Activated CD8-positive, alpha-beta memory T cell treated with anti-CD3 and anti-CD28 coated beads, Interleukin-2, amount 50 U/mL, for 24 hours (primary cell): ENCODE results near the gene KRTAP16-1.
"Not testable (repeated sequence)": the region's sequence is repeated elsewhere in the genome, so short reads cannot be mapped to it uniquely, and the experiment has no call there.

Experiments
- DNase-seq: peaks from one replicate; pipeline ENCODE4 v3.0.0-alpha.2; 2020; ENCODE audit errors: extremely low read depth

Gene KRTAP16-1

DNA sequence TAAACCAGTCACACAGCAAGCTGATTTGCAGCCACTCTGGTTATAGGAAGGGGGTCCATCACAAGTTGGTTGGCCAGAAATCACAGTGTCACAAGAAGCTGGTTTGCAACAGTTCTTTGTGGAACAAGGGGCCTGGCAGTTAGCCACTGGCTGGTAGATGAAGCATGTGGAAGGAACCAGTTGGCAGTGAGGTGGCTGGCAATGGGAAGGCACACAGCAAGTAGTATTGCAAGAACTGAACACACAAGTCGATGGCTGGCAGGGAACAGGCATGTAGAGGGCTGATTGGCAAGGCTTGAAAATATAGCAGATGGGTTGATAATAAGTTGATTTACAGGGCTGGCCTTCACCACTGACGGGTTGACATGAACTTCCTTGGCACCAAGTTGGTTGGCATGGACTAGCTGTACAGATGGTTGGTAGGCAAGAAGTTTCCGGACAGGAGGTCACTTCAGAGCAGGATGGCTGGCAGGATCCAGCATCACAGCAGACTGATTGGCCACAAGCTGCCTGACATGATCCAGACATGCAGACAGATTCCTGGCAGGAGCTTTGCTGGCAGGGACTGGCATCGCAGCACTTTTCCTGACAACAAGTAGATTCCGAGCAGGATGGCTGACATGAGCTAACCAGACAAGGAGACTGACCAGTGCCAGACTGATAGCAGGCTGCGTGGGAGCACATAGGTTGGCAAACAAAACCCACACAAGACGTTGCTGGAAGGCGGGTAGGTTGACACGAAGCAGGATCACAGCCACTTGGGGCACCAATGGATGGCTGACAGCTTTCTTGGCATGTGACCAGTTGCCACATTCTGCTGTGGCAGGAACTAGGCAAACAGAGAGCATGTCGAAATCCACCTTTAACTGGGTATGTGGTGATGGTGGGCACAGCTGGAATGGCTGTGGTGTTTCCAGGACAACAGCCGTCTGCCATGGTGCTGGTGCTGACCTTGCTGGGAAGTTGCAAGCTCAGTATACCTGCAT is 6.9 kb downstream of the KRTAP16-1 start, which contains the start of gene KRTAP29-1:
KRTAP29-1 (minus strand) TSS at position 936 of the 986 bp plus-strand sequence; CDS start at position 936, 0 bp downstream.
- DNase-seq = no peak

GRCh38 chr17:41301204-41301790 is 7.8 kb downstream of the KRTAP16-1 start:
- DNase-seq = no peak

DNA sequence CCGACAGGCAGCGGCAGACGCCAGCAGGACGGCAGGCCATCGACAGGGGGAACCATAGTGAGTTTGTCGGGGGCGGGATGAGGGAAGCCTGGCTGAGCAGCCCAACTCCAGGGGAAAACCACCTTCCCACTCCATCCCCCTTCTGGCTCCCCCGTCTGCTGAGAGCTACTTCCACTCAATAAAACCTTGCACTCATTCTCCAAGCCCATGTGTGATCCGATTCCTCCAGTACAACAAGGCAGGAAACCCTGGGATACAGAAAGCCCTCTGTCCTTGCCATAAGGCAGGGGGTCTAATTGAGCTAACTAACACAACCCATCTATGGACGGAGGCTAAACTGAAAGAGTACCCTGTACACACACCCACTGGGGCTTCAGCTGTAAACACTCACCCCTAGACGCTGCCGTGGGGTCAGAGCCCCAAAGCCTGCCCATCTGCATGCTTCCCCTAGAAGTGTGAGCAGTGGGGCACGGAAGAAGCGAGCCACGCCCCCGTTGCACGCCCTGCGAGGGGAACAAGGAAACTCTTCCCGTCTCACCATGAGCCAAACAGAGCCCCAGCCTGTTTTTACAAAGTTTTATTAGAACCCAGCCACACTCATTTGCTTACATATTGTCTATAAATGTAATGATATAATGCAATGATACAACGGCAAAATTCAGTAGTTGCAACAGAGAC is 10.5 kb downstream of the KRTAP16-1 start:
- DNase-seq = no peak

DNA sequence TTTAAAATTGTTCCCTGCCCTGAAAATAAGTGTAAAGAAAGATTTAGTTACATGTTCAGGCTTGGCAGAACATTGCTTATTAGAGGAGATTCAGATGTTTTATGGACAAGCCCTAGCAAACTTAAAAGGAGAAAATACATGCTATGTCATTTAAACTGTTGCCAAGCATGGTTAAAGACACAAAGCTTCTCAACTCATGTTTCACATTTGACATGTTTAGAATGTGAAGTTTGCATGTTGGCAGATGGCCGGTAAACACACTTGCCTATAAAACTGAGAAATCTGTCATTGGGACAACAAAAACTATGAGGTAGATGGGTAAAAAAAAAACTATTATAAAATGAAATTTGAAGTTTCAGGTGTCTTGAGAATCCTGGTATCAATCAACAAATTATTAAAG is 12.3 kb downstream of the KRTAP16-1 start:
- no peak for DNase-seq

- DNase-seq = no peak
Observed at GRCh38 chr17:41294016-41294415, 15.1 kb downstream of the KRTAP16-1 start.

- DNase-seq = no peak
Observed at GRCh38 chr17:41287050-41287449, 22.1 kb downstream of the KRTAP16-1 start.

GRCh38 chr17:41284546-41284945 is 24.6 kb downstream of the KRTAP16-1 start:
- DNase-seq = no peak

DNA sequence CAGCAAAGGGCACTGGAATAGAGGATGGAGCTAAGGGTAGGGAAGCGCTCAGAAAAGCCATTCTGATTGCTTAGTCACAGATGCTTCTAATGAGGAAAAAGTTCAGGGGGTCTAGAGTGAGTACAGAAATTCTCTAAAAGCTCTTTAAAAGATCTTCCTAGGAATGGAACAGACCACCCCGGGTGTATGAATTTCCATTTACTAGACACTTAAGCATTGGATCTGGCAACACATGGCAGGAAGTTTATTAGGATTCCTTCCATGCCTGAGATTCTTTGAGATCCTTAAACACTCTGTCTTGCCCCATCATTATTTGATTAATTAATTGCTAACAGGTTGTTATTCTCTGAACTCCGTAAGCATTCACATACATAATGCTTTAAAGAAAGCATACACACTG is 25.1 kb downstream of the KRTAP16-1 start:
- DNase-seq = no peak

DNA sequence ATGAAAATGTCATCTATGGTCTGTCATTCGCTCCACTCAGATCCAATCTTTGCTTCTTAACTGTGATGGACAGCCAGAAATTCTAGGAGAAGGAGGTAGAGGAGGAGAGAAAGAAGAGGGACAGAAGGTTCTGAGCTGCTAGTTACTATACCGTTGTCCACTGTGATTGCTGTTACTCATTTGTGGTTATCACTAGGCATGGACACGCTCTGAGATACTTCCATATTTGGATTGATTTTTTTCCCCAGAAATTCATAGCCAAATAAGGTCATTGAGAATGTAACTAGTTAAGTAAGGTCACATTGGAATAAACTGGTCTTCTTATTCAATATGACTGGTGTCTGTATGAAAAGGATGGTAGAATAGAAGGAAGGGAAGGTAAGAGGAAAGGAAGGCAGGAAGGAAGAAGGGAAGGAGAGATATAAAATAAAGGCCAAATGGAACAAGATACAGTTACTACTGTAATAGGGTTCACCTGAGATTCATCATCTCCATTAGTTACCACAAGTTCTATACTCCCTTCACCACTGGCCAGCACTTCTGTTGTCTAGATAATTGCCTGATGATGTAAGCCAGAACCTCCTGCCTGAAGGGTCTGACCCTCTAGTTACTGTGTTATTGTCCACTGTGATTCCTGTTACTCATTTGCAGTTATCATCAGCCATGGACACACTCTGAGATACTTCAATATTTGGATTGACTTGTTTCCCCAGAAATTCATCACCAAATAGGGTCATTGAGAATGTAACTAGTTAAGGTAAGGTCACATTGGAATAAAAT is 30.7 kb downstream of the KRTAP16-1 start:
- DNase-seq = no peak

DNA sequence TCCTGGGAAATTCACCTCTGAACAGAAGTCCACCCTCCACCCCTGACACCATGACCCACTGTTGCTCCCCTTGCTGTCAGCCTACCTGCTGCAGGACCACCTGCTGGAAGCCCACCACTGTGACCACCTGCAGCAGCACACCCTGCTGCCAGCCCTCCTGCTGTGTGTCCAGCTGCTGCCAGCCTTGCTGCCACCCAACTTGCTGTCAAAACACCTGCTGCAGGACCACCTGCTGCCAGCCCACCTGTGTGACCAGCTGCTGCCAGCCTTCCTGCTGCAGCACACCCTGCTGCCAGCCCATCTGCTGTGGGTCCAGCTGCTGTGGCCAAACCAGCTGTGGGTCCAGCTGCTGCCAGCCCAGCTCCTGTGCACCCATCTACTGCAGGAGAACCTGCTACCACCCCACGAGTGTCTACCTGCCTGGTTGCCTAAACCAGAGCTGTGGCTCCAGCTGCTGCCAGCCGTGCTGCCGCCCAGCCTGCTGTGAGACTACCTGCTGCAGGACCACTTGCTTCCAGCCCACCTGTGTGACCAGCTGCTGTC is 33.4 kb downstream of the KRTAP16-1 start, which contains the start of gene KRTAP9-7:
KRTAP9-7 (plus strand) TSS at position 51 of the 543 bp plus-strand sequence; CDS start at position 51, 0 bp downstream.
- DNase-seq = not testable (repeated sequence)

GRCh38 chr17:41271858-41272257 is 37.3 kb downstream of the KRTAP16-1 start:
- DNase-seq = no peak

- DNase-seq = not testable (repeated sequence)
Observed at GRCh38 chr17:41271323-41271722, 37.8 kb downstream of the KRTAP16-1 start.

GRCh38 chr17:41267711-41268110 is 41.4 kb downstream of the KRTAP16-1 start:
- DNase-seq = no peak

GRCh38 chr17:41265078-41265477 is 44.0 kb downstream of the KRTAP16-1 start, which contains the start of gene KRTAP9-6:
Gene KRTAP9-6 (plus strand): TSS chr17:41265378. CDS start chr17:41265378, 0 bp downstream.
- no peak for DNase-seq

- DNase-seq = no peak
Observed at GRCh38 chr17:41264599-41264998, 44.5 kb downstream of the KRTAP16-1 start.

- DNase-seq = no peak
Observed at GRCh38 chr17:41263212-41263611, 45.9 kb downstream of the KRTAP16-1 start.

- DNase-seq = no peak
Observed at GRCh38 chr17:41258406-41258805, 50.7 kb downstream of the KRTAP16-1 start.
